ENCODE measurements around the gene CLEC19A.

Gene CLEC19A

GRCh38 chr16:19348578-19349315, 63.2 kb downstream of the CLEC19A start:
- peak; percentile 93 for ATAC-seq
- TF ChIP-seq CSDC2 (CRISPR knock-in tag; IDR thresholded peaks at IDR 0.05) (no peak), RARB (CRISPR knock-in tag; IDR thresholded peaks at IDR 0.05) (no peak), CSRNP3 (CRISPR knock-in tag; IDR thresholded peaks at IDR 0.05) (no peak), BACH2 (CRISPR knock-in tag; IDR thresholded peaks at IDR 0.05; ENCODE audit: borderline replicate concordance) (no peak), SNAI2 (CRISPR knock-in tag; IDR thresholded peaks at IDR 0.05) (peak; percentile 43; the same call in 1 of the 2 replicates), PATZ1 (CRISPR knock-in tag; IDR thresholded peaks at IDR 0.05; ENCODE audit: borderline replicate concordance) (no peak), ZFP3 (CRISPR knock-in tag; IDR thresholded peaks at IDR 0.05) (no peak), ESRRG (CRISPR knock-in tag; IDR thresholded peaks at IDR 0.05) (no peak), ZNF8 (CRISPR knock-in tag; IDR thresholded peaks at IDR 0.05) (no peak), ARNTL (CRISPR knock-in tag; IDR thresholded peaks at IDR 0.05; ENCODE audit: borderline replicate concordance, low read depth) (no peak), ZNF565 (CRISPR knock-in tag; conservative IDR thresholded peaks at IDR 0.05; ENCODE audit: low read depth) (no peak), CREB5 (CRISPR knock-in tag; IDR thresholded peaks at IDR 0.05; ENCODE audit: low read depth) (no peak), ISL1 (CRISPR knock-in tag; IDR thresholded peaks at IDR 0.05) (peak; percentile 72), GLIS3 (CRISPR knock-in tag; IDR thresholded peaks at IDR 0.05) (no peak), ZNF70 (CRISPR knock-in tag; IDR thresholded peaks at IDR 0.05) (no peak), TSHZ2 (CRISPR knock-in tag; IDR thresholded peaks at IDR 0.05) (peak; percentile 84; the same call in 1 of the 2 replicates), TCF4 (CRISPR knock-in tag; IDR thresholded peaks at IDR 0.05; ENCODE audit: borderline replicate concordance) (peak; percentile 46; the same call in 1 of the 2 replicates), PPARA (CRISPR knock-in tag; IDR thresholded peaks at IDR 0.05; ENCODE audit: borderline replicate concordance) (no peak), TOX (CRISPR knock-in tag; IDR thresholded peaks at IDR 0.05; ENCODE audit: borderline replicate concordance) (no peak), ZC3H10 (CRISPR knock-in tag; IDR thresholded peaks at IDR 0.05) (no peak), POU6F1 (CRISPR knock-in tag; IDR thresholded peaks at IDR 0.05; ENCODE audit: borderline replicate concordance, low read depth) (no peak), OSR1 (CRISPR knock-in tag; IDR thresholded peaks at IDR 0.05) (no peak)

GRCh38 chr16:19354371-19354770, 68.8 kb downstream of the CLEC19A start:
- ATAC-seq, result no peak; the same call in 2 of the 3 replicates
- TF ChIP-seq TCF4 (CRISPR knock-in tag; IDR thresholded peaks at IDR 0.05; ENCODE audit: borderline replicate concordance), result no peak
- TF ChIP-seq ZNF565 (CRISPR knock-in tag; conservative IDR thresholded peaks at IDR 0.05; ENCODE audit: low read depth), result no peak
- TF ChIP-seq ZNF8 (CRISPR knock-in tag; IDR thresholded peaks at IDR 0.05), result no peak
- TF ChIP-seq PPARA (CRISPR knock-in tag; IDR thresholded peaks at IDR 0.05; ENCODE audit: borderline replicate concordance), result no peak
- TF ChIP-seq ZNF70 (CRISPR knock-in tag; IDR thresholded peaks at IDR 0.05), result no peak
- no peak for TF ChIP-seq OSR1 (CRISPR knock-in tag; IDR thresholded peaks at IDR 0.05)
- no peak for TF ChIP-seq ZFP30 (CRISPR knock-in tag; IDR thresholded peaks at IDR 0.05)
- TF ChIP-seq TSHZ2 (CRISPR knock-in tag; IDR thresholded peaks at IDR 0.05), result no peak
- no peak for TF ChIP-seq POU6F1 (CRISPR knock-in tag; IDR thresholded peaks at IDR 0.05; ENCODE audit: borderline replicate concordance, low read depth)
- no peak for TF ChIP-seq CSDC2 (CRISPR knock-in tag; IDR thresholded peaks at IDR 0.05)

Data from SK-N-SH treated with all-trans-retinoic acid at 6 μM for 48 hours (cell line).